DND-41 (cell line): ENCODE data around the gene OSBP2.

ENCODE experiments used
- EZH2 ChIP-seq: IDR thresholded peaks from 3 replicates; pipeline ENCODE4 v1.6.1; 2012; ENCODE audit warnings: borderline replicate concordance, low read depth, mild to moderate bottlenecking, moderate library complexity, low read length, inconsistent platforms; ENCODE audit not compliant: severe bottlenecking
- TF ChIP-seq, protein P1 (sequence below): IDR thresholded peaks from 2 replicates; pipeline ENCODE4 v1.5.1; 2012; ENCODE audit warnings: borderline replicate concordance, low read length, moderate library complexity, mild to moderate bottlenecking; ENCODE audit not compliant: poor library complexity, severe bottlenecking; ENCODE audit errors: extremely low read depth

DNA sequence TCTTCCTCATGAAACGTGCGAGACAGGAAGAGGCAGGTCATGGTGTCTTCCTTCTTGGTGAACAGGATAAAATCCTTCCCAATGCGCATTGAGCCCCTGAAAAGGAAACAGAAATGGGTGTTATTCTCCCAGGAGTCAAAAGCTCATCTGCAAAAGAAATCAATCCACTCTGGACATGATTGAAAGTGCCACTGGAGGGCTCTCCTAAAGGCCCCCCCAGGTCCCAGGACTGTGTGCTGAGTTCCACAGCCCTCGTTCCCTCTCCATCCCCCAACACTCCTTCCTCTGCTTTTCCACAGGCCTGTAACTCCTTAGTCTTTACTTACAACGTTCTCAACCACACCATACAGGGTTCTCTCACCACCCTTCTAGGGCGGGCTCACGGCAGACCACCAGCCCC is 251.7 kb downstream of the OSBP2 start:
- TF ChIP-seq, protein P1, sequence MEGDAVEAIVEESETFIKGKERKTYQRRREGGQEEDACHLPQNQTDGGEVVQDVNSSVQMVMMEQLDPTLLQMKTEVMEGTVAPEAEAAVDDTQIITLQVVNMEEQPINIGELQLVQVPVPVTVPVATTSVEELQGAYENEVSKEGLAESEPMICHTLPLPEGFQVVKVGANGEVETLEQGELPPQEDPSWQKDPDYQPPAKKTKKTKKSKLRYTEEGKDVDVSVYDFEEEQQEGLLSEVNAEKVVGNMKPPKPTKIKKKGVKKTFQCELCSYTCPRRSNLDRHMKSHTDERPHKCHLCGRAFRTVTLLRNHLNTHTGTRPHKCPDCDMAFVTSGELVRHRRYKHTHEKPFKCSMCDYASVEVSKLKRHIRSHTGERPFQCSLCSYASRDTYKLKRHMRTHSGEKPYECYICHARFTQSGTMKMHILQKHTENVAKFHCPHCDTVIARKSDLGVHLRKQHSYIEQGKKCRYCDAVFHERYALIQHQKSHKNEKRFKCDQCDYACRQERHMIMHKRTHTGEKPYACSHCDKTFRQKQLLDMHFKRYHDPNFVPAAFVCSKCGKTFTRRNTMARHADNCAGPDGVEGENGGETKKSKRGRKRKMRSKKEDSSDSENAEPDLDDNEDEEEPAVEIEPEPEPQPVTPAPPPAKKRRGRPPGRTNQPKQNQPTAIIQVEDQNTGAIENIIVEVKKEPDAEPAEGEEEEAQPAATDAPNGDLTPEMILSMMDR, result no peak
- TF ChIP-seq EZH2, result no peak
